NCI-H1694 (cell line): ENCODE results near the gene LRRK1.
A peak's percentile ranks its signal among the peaks of the same experiment; 100 is the strongest.

Experiments used
- DNase-seq: peaks from one replicate; lab custom pipeline; 2025; lab: John Stamatoyannopoulos, UW

The LRRK1 gene

GRCh38 chr15:100918690-100919480, at the start of gene LRRK1:
Gene LRRK1, plus strand, starts transcription at chr15:100919357. Its CDS starts 5,276 bp downstream, at chr15:100924633.
- no peak for DNase-seq

- DNase-seq, result peak; percentile 37
Measured at GRCh38 chr15:100873029-100873677, 46.0 kb upstream of the LRRK1 start.

DNA sequence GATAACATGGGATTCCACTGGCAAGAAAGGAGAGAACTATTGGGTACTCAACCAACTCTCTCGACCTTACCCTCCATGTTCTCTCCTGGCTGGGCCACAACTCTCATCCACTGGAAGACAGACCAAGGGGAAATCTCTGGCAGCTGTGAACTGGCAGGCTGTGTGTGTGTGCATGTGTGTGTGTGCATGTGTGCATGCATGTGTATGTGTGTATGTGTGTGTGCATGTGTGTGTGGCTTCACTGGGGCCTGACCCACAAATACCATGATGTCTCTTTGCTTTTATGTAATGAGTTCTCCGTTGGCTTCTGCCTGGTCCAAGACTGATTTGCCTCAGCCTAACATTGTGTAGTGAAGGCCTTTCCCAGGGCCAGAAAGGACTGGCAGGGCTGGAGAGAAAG, 43.7 kb upstream of the LRRK1 start:
- no peak for DNase-seq

GRCh38 chr15:100875976-100876375, 43.2 kb upstream of the LRRK1 start:
- no peak for DNase-seq

- DNase-seq, result no peak
Measured at GRCh38 chr15:100877551-100877950, 41.6 kb upstream of the LRRK1 start.

GRCh38 chr15:100878130-100878529, 41.0 kb upstream of the LRRK1 start:
- no peak for DNase-seq

DNA sequence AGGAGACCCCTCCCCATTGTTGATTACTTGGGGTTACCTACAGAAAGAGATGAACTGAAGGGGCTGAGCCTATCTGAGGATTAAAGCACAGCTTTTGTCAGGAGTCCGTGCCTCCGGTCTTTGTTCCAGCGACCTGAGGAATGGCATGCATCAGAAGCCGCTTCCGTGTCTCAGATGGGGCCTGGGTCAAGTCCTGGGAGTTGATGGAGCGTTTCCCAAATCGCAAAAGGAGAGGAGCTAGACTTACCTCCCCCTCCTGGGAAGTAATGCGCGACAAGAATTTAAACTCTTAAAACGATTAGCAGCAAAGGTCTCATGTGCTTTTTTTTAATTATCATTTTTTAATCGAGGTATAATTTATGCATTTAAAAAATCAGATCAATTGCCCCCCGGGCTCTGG, 40.5 kb upstream of the LRRK1 start:
- DNase-seq, result no peak

- no peak for DNase-seq
Measured at GRCh38 chr15:100879061-100879463, 40.1 kb upstream of the LRRK1 start.

DNA sequence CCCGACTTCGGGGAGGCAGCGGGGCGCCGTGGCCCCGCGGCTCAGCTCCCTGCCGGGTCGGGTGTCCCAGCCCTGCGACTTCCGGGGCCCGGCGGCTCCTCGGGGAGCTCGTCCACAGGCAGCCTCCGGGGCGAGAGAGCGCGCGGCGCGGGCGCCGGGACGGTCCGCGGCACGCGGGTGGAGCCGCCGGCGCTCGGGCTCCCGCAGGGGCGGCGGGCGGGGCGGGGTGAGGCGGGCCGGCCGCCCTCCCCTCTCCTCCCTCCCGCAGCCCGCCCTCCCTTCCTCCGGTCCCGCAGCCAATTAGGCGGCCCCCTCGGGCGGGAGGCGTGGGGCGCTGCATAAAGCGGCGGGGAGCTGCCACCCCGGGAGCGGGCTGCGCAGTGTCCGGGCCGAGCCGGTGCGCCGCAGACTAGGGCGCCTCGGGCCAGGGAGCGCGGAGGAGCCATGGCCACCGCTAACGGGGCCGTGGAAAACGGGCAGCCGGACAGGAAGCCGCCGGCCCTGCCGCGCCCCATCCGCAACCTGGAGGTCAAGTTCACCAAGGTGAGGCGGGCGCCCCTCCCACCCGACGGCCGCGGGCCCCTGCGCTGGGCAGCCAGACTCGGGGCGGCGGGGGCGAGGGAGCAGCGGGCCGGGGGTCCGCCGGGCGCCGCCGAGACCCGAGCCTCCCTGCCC, 39.6 kb upstream of the LRRK1 start, which contains the start of gene ALDH1A3:
ALDH1A3 (plus strand) TSS at position 368 of the 675 bp plus-strand sequence; CDS start at position 445, 77 bp downstream.
- DNase-seq, result no peak

GRCh38 chr15:100880139-100880896, 38.8 kb upstream of the LRRK1 start:
- DNase-seq, result no peak

- no peak for DNase-seq
Measured at GRCh38 chr15:100880897-100881242, 38.3 kb upstream of the LRRK1 start.

DNA sequence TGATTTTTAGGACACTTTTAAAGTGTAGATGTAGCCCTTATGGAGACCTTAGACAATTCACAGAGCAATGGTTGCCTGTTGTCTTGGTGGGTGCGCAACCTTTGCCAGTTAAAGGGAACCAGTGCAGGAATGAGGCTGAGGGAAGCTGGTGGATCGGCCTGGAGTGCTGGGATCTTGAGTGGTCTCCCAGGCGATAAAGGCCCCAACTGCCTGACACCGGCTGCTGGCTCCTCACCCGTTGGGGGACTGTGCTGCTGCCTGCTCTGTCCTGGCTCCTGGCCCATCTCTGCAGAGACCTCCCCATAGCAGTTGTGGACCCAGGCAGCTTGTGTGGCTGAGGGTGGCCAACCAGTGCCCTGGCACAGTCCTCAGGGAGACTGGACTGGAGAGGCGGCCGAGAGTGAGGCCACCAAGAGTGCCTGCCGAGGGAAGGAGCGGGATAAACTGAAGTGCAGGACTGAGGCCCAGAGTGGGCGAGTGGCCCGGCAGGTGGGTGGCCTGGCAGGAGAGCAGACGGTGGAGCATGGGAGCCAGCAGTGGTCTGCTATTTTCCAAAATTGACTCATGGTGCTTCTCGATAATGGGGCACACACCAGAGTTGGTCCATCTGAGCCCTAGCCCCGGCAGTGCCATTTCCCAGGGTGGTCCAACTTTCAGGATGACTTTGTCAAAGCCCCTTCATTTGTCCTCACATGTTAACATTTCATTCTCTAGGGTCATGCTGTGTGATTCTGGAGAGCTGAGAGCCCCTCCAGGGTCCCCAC, 37.4 kb upstream of the LRRK1 start:
- DNase-seq, result no peak

DNA sequence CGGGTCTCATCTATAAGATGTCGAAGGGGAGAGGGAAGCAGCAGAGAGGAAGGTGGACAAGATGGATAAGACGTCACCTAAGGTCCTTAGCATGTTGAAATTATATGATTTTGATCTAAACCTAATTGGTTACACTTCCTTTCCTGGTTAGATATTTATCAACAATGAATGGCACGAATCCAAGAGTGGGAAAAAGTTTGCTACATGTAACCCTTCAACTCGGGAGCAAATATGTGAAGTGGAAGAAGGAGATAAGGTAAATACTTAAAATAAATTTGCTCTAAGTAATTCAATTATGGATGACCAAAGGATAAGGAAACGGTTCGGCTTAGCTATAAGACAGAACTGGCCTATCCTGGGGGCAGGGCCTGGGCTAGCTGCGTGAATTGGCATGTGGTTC, 34.0 kb upstream of the LRRK1 start:
- no peak for DNase-seq

- DNase-seq, result no peak
Measured at GRCh38 chr15:100885811-100886210, 33.3 kb upstream of the LRRK1 start.

- no peak for DNase-seq
Measured at GRCh38 chr15:100887211-100887913, 31.8 kb upstream of the LRRK1 start.

DNA sequence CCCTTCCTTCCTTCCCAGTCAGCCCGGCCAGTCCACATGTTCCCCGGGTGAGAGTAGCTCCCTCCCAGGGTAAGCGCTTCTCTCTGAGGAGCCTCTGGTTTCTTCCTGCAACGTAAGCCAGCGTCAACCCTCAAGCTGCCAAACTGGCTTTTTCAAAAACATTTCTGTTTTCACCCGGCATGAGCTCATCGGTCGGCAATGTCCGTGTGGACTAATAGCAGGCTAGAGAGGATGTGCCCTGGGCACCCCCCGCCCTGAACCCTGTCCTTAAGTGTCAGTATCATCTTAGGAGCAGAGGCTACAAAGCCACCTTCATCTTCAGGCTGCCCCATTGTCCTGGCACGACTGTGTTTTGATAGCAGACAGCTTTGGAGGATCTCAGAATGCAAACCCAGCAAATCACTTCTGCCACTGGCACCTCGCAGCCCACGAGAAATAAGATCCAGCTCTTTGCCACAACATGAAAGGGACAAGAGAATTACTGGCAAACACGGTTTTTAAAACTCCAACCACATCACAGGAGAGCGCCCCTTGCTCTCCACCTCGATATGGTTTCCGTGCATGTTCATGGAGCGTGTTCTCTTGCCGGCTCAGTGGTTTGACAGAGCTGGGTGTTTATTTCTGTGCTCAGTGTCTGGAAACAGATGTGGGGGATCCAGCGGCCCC, 29.6 kb upstream of the LRRK1 start:
- no peak for DNase-seq

DNA sequence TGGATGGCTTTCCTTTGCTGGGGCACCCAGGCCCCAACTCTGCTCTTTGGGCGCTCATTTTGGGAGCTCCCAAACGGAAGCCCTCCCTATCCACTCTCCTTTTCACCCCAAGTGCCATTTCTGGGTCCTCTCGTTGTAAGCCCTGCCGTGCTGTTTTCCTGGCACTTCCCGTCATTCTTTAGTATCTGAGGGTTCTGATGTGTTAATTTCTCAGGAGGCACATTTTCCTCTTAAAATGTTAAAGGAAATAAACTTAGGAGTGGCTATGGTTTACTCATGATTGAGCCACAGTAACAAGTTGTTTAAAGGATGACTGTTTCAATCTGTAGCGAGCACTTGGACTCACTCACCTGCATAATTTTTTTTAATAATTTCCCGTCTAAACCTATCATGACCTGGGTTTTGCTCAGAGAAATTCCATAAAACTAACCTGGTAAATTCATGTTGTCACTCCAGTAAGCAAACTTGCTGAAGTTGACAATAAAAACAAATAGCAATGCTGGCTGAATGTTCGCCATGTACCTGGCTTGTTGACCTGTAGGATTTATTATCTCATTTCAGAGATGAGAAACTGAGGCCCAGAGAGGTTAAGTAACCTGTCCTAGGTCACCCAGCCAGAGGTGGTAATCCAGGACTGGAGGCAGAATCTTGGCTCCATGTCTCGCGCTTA, 29.0 kb upstream of the LRRK1 start:
- DNase-seq, result no peak

- DNase-seq, result no peak
Measured at GRCh38 chr15:100890850-100891249, 28.3 kb upstream of the LRRK1 start.

- no peak for DNase-seq
Measured at GRCh38 chr15:100891307-100892012, 27.7 kb upstream of the LRRK1 start.
